Upper lobe of right lung (tissue), 1 donor: ENCODE data around the gene ABR. TPM values are rescaled to one million over a fixed set of nuclear protein-coding genes. Genes with fewer than 3 reads are reported as not detected.
A peak's percentile ranks its signal among the peaks of the same experiment; 100 is the strongest.

Source experiments
- ATAC-seq: fragments of 200-7000 bp; cut with Tn5 transposase; one replicate; pipeline ENCODE4 v1.9.1; 2020; ENCODE audit warnings: mild to moderate bottlenecking, moderate library complexity
- DNase-seq: peaks from one replicate; pipeline ENCODE4 v3.0.0-alpha.2; 2020
- H3K27ac ChIP-seq: fragments of 200-600 bp; one replicate; pipeline ENCODE4 v1.8.0; 2022
- H3K27me3 ChIP-seq: fragments of 200-600 bp; one replicate; pipeline ENCODE4 v1.8.0; 2022; ENCODE audit warnings: mild to moderate bottlenecking
- H3K36me3 ChIP-seq: fragments of 200-600 bp; one replicate; pipeline ENCODE4 v1.8.0; 2022
- H3K4me1 ChIP-seq: fragments of 200-600 bp; one replicate; pipeline ENCODE4 v1.8.0; 2022
- H3K4me3 ChIP-seq: fragments of 200-600 bp; one replicate; pipeline ENCODE4 v1.8.0; 2022; ENCODE audit warnings: mild to moderate bottlenecking
- H3K9me3 ChIP-seq: fragments of 200-600 bp; one replicate; pipeline ENCODE4 v1.8.0; 2022
- CTCF ChIP-seq: fragments of 200-600 bp; IDR thresholded peaks from one replicate; pipeline ENCODE4 v1.8.0; 2022; ENCODE audit warnings: antibody characterized with exemption
- intact Hi-C: fragments of 100-400 bp; cut with DNase I; formaldehyde crosslinking; loops from one replicate; pipeline ENCODE4 v1.11.0; 2022
- total RNA-seq: library from RNA; stranded (reverse); fragmentation: NEBNext Ultra II Directional; extraction: Animal tissue kit (Norgen Biotek cat#: 25700); gene quantifications from one replicate; pipeline ENCODE4 v1.2.1, GENCODE V29; 2021
- donor health status: DM: no; HTN: yes; CAD: no; lungs with severe emphysema.

ABR gene
- total RNA-seq, 1 donor from 2014 or later, result 185 TPM

GRCh38 chr17:1120596-1121441 is 59.0 kb downstream of the ABR start:
- intact Hi-C loops, result loop anchor here (5.0 kb wide), 1 partner anchor 61 kb away; no protein-coding TSS in a partner anchor
- DNase-seq, result no peak
- peaks cover 20% of the 10 kb centered on the region for H3K4me1 ChIP-seq
- H3K27me3 ChIP-seq, result no peaks in the 10 kb centered on the region
- no peak overlapping the region for H3K4me3 ChIP-seq
- no peak for ATAC-seq
- H3K9me3 ChIP-seq, result no peaks in the 10 kb centered on the region
- no peaks in the 10 kb centered on the region for H3K36me3 ChIP-seq
- peak overlapping the region; percentile 14 for H3K27ac ChIP-seq
- no peak for TF ChIP-seq CTCF

GRCh38 chr17:1119924-1120323 is 59.9 kb downstream of the ABR start:
- Histone ChIP-seq H3K4me1 (peaks cover 29% of the 10 kb centered on the region), H3K36me3 (no peaks in the 10 kb centered on the region), H3K9me3 (no peaks in the 10 kb centered on the region), H3K27me3 (no peaks in the 10 kb centered on the region), H3K4me3 (no peak overlapping the region), H3K27ac (no peak overlapping the region)
- no peak for TF ChIP-seq CTCF
- intact Hi-C loops, result loop anchor here (5.0 kb wide), 1 partner anchor 62 kb away; no protein-coding TSS in a partner anchor
- ATAC-seq (no peak), DNase-seq (no peak)

DNA sequence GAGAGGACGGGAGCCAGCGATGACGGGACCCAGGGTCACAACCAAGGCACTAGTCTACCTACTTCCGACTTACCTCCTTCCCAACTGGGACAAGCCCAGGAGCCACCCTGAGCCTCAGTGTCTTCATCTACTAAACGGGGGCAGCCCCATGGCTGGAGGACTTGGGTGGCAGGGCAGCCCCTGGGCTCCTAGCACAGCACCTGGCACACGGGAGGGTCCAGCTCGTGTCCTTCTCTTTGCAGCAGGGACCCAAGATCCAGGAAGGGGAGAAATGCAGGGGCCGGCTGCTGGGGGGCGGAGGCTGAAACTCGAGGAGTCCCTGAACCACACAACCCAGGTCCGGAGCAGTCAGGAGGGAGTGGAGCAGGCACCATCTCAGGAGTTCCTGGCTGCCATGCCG is 63.2 kb downstream of the ABR start:
- Histone ChIP-seq H3K27me3 (no peaks in the 10 kb centered on the region), H3K36me3 (no peaks in the 10 kb centered on the region), H3K4me3 (no peak overlapping the region), H3K4me1 (peaks cover 27% of the 10 kb centered on the region), H3K9me3 (no peaks in the 10 kb centered on the region), H3K27ac (no peak overlapping the region)
- TF ChIP-seq CTCF, result no peak
- DNase-seq (no peak), ATAC-seq (no peak)
- intact Hi-C loops, result no loop called here

- no peaks in the 10 kb centered on the region for H3K27me3 ChIP-seq
- DNase-seq (no peak), ATAC-seq (no peak)
- TF ChIP-seq CTCF, result no peak
- H3K9me3 ChIP-seq, result no peaks in the 10 kb centered on the region
- no peak overlapping the region for H3K4me3 ChIP-seq
- no peaks in the 10 kb centered on the region for H3K36me3 ChIP-seq
- H3K27ac ChIP-seq, result no peak overlapping the region
- intact Hi-C loops, result no loop called here
- H3K4me1 ChIP-seq, result peaks cover 50% of the 10 kb centered on the region
Measured at GRCh38 chr17:1112875-1113274, 66.9 kb downstream of the ABR start.

- H3K27me3 ChIP-seq, result no peaks in the 10 kb centered on the region
- TF ChIP-seq CTCF, result no peak
- H3K4me1 ChIP-seq, result peaks cover 57% of the 10 kb centered on the region
- intact Hi-C loops, result no loop called here
- no peaks in the 10 kb centered on the region for H3K9me3 ChIP-seq
- peak overlapping the region; percentile 85 for H3K27ac ChIP-seq
- H3K36me3 ChIP-seq, result no peaks in the 10 kb centered on the region
- H3K4me3 ChIP-seq, result no peak overlapping the region
- ATAC-seq, result peak; percentile 1
- peak; percentile 85 for DNase-seq
Measured at GRCh38 chr17:1111599-1112443, 68.0 kb downstream of the ABR start.
